Stimulated activated CD8-positive, alpha-beta memory T cell treated with anti-CD3 and anti-CD28 coated beads, Interleukin-15, amount 100 ng/mL, for 1 hour (primary cell): Measurements from ENCODE around the gene ARID2.

Experiments used
- DNase-seq: peaks from one replicate; pipeline ENCODE4 v3.0.0-alpha.2; 2020; ENCODE audit warnings: low read depth

The ARID2 gene

DNA sequence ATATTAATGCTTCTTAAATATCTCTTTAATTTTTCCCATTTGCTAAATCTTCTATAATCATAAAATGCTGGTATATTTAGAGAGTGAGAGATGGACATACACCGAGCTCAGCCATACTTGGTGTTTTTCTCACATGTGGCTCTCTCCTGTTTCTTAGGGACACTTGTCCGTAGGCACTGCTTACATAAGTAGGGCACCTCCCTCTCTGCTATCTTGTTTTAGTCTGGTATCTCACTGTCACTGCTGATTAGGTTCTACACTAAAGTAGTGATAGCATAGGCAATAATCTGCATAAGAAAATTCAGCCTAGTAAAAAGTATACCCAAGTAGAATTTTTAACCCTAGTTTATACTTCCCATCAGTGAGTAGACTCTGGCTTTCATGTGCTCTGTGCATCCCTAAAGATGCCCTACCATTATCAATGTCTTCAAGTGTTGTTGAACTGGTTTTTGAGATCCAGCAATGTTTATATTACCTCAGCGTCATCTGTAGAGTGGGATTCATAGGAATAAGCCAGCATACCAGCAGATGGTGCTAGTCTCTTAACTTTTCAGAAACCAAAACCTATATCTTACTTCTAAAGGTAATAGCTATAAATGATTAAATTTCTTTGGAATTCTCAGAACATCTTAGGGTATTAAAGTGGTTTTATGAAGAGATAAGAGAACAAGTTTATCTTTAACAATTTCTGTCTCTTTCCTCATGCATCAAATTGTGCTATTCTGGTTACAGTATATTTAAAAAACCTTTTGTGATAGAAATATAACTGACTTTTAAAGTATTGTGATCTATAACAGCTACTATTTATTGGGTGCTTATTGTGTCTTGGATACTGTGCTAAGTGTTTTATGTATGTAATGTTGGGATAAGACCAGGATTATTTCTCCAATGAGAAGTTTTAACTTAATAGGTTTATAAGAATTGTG, 32.9 kb downstream of the ARID2 start:
- DNase-seq, result no peak

DNA sequence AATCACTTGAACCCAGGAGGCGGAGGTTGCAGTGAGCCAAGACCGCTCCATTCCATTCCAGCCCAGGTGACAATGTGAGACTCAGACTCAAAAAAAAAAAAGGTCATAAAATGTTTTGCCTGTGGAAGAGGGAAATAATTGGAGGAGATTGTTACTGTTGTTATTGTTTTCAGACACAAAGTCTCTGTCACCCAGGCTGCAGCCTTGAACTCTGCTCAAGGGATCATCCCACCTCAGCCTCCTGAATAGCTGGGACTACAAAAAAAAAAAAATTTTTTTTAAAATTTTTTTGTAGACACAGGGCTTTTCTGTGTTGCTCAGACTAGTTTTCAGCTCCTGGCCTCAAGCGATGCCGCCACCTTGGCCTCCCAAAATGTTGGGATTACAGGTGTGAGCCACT, 33.9 kb downstream of the ARID2 start:
- DNase-seq, result no peak

DNA sequence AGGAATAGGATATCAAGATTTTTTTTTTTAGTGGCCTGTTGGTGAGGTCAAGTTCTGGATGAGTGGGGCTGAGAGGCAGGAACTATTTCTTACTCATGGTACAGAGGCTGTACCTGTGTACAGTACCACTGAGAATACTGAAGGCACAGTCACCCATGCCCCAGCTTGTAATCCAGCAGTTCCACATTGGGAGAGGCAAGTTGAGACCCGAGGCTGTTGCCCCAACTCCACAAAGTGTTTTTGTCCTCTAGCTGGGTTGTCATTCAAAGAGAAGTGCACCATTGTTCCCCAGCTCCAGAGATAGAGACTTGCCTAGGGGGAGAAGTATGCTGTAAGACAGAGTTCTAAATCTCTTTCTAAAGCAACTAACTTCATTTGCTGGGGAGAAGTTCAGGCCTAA, 38.7 kb downstream of the ARID2 start:
- DNase-seq, result no peak

DNA sequence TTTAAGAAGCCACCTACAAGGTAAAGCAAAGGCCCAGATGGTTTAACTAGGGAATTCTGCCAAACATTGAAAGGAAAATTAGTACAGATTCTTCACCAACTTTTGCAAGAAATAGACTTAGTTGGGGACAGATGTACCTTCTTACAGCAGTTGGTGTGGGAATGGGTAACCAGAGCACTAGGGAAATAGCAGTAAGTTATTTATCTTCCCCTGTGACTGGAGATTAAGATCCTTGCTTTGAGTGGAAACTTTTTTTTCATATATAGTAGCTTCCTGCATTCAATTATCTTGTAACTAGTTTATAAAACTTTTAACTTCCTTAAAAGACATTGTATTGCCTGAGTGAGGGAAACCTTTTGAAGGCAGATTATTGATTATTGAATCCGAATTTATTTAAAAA, 44.2 kb downstream of the ARID2 start:
- DNase-seq, result no peak

DNA sequence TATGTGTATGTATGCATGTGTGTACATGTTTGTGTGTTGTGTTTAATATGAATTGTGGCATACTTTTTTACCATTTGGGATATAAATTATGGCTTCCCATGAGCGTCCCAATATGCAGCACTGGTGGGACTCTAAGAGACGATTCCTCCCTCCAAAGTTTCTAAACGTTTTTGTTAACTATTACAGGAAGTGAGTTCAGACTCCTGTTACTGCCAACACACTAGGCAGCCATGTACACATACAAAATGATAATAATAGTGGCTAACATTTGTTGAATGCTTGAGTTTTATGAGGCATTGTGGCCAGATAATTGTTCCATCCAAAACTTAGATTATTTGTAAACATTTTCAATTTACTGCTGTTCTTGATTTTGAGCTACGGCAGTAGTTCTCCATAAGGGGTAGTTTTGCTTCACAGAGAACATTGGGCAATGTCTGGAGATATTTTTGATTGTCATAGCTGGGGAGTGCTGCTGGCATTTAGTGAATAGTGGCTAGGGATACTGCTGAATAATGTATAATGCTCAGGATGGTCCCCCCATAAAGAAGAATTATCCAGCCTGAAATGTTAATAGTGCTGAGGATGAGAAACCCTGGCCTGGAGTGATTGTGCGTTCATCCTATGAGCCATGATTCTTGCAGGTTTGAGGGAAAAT, 45.1 kb downstream of the ARID2 start:
- DNase-seq, result no peak

DNA sequence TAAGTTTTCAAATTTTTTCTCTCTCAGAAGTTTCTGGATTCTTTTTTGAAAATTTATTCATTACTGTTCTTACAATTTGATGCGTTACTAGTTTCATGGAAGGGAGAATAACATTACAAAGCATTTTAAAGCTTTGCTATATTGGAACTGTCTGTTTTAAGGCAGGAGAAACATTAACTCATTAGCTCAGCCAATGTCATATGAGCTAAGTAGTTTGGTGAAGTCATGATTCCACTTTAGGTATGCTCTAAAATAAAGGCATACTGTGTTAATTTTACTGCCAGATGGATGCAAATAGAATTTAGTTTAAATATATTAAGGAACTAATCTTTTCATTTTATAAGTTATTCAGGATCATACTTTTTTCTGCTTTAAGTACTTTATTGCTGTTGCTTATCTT, 46.0 kb downstream of the ARID2 start:
- DNase-seq, result no peak

DNA sequence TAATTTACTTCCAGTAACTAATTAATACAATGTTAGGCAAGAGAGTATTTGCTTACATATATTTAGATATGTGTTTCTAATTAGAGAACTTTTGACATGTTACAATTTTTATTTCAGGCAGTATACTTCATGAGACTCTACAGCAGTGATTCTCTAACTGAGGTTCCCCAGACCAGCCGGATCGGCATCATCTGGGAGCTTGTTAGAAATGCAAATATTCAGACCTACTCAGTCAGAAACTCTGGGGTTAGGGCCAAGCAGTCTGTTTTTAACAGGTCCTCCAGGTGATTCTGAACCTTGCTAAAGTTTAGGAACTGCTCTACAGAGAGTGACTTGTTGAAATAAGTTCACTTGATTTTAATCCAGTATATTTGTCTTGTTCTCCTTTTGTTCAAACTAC, 46.5 kb downstream of the ARID2 start:
- DNase-seq, result no peak

DNA sequence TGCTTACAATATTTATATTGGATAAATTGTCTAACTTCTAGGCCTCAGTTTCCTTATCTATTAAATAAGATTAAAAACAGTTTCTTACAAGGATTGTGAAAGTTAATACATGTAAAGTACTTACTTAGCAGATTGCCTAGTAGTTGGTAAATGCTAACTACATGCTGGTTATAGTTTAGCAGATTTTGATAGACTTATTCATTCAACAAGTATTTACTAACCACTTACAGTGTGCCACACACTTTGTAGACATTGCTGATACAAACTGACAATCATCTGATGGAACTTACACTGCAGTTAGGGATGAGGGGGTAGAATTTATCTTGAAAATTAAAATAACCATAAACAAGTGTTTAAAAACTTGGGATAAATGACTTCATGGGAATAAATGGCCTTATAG, 50.4 kb downstream of the ARID2 start:
- no peak for DNase-seq

DNA sequence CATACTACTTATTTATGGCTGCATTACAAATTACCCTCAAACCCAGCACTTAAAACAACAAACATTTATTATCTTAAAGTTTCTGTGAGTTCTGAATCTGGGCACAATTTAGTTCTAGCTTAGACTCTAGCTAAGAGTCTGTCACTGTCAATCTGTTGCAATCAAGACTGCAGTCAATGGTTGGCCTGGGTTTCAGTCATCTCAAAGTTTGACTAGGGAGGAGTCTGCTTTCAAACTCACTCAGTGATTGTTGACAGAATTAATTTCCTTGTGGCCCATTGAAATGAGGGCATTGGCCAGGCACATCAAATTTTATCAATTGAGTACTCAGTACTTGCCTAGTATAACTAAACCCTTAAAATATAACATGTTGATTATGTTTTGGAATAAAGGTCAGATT, 51.6 kb downstream of the ARID2 start:
- DNase-seq, result no peak

DNA sequence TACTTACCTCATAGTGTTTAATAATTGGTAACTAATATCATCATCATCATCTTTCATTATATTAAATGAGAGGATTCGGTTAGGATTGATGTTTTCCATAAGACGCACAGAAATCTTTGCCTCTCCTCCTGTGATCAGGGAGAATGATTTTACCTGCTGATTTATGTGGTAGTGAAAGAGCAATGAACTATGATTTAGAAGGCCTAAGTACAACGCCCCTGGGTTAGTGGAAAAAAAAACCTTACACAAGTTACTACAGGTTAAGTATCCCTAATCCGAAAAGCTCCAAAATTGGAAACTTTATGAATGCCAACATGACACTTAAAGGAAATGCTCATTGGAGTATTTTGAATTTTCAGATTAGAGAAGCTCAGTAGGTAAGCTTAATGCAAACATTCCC, 55.8 kb downstream of the ARID2 start:
- DNase-seq, result no peak

DNA sequence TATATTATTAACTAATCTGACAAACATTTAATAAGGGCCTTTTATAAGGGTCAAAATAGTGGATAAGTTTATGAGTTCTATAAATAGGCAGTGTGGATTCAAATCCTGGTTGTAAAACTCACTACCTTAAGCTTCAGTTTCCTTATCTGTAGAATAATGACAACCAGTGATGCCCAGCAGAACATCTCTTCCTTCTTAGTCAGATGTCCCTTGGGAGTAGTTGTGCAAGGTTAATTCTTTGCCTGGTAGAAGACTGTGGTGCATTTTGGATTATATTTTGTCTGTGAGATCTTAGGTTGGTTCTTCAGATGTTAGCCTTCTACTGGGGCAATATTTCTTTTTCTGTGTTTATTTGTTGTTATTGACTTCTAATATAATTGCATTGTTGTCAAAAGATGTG, 59.5 kb downstream of the ARID2 start:
- DNase-seq, result no peak

DNA sequence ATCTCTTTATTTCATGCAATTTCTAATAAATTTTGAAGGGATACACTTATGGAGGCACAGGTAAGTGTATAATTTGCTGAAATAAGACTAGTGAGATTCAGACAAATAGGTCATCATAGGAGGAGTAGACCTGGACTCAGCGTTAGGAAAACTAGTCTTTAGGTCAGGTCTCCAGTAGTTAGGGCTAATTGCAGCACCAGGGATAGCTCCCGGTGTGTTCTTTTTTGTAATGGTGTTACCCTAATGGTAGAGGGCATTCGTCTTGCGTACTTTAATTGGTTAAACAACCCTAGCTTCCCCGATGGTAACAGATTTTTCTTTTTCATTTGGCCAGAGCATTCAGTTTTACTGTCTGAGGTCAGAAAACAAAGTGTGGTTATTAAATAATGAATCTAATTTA, 64.9 kb downstream of the ARID2 start:
- no peak for DNase-seq

DNA sequence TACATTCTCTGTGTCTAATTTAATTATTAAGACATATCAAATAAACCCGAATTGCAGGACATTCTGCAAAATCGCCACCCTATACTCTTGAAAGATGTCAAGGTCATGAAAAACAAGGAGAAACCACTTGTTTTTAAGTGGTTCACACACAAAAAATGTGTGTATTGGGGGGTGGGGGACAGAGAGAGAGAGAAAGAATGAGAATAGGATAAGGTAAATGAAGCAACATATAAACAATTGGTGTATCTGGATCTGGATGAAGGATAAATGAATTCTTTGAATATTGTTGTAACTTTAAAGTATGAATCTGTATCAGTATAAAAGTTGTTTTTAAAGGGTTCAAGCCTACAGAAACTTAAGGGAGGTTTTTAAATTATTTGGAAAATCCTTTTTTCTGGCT, 72.1 kb downstream of the ARID2 start:
- DNase-seq, result no peak

DNA sequence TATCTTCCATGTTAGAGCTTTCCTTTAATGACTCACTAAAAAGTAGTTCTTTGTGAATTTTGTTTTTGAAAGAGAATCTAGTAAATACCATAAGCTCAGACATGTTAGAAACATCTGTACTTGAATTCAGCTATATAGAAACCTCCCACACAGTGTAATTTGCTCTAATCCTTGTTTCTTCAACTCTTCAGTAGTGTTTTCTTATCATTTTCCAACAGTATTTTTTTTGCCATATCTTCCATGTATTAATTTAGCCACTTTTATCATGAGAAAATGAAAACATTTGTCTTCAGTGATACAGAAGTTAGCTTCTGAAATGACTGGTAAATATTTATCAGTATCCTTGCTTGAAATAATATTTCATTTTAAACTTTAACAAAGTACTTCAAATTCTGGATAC, 73.6 kb downstream of the ARID2 start:
- DNase-seq, result no peak

DNA sequence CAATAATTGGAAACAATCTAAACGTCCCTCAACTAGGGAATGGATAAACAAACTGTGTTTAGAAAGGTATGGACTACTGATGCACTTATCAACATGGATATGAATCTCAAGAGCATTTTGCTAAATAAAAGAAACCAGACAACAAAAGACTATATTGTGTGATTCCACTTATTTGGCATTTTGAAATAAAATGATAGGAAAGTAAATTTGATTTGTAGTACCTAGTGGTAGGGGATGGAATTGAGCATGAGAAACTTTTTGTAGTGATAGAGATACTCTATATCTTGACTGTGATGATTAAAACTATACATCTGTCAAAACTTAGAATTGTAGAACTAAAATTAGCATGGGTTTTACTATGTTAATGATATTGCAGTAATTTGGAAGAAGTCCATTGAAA, 87.1 kb downstream of the ARID2 start:
- DNase-seq, result no peak

DNA sequence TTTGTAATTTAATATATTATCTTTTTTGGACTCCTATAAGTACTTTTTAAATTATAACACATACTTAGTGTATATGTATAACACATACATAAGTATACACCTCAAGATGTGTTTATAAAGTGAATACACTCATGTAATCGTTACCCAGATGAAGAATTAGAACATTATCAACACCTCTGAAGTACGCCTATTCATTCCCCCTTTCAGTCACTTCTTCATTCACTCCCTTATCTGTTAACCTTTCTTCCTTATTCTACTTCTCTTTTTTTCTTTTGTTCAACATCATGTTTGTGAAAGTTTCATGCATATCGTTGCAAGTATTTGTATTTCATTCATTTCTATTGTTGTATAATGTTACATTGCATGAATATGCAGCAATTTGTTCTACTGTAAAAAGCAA, 98.5 kb downstream of the ARID2 start:
- DNase-seq, result no peak

DNA sequence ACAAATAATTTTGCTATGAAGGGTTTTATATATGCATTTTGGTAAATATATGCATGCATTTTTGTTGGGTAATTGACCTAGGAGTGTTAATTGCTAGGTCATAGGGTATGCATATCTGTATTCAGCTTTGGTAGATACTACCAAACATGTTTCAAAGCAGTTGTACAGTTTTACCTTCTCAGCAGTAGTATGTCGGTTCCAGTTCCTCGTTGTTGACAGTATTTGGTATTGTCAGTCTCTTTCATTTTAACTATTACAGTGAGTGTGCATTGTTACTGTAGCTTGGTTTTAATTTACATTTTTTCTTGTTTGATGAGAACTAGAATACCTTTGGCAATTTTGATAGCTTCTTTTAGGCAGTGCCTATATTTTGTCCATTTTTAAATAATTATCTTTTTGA, 98.9 kb downstream of the ARID2 start:
- DNase-seq, result no peak

DNA sequence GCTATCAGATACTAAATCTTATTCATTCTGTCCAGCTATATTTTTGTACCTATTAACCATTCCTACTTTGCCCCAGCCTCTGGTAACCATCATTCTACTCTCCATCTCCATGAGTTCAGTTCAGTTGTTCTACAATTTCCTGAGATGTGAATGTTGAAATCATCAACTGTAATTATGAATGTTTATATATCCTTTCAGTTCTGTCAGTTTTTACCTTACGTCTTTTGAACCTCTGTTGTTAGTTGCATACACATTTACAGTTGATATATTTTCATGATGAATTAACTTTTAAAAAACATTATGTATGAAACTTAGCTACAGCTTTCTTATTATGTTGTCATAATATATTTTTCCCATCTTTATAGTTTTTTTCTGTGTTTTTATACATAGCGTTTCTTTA, 102.1 kb downstream of the ARID2 start:
- DNase-seq, result no peak

DNA sequence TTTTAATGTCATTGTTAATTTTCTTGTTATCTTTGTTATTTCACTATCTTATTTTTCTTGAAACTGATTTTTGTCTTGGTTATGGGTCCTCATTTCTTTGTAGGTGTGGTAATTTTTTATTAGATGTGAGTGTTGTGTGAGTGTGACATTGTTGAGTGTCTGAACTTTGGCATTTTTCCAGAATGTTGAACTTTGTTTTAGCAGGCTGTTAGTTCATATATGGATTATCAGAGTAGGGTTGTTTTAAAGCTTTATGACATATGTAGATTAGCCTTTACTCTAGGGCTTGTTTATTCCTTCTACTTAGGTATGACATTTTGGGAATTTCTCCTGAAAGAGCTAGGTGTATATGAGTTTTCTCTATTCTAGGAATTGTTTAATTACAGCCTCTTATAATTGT, 103.9 kb downstream of the ARID2 start:
- DNase-seq, result no peak

DNA sequence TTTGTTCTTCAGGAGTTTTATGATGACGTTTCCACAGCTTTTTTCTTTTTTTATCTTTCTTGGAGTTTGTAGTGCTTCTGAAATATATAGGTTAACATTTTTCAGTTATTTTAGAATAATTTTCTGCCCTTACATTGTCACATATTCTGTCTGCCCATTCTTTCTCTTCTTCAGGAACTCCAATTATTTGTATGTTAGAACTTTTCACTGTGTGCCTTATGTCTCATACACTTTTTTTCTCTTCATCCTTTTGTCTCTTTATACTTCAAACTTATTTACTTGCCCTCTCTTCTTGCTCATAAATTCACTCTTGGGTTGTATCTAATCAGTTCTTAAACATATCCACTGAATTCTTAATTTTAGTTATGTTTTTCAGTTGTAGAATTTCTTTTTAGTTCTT, 105.3 kb downstream of the ARID2 start:
- DNase-seq, result no peak

DNA sequence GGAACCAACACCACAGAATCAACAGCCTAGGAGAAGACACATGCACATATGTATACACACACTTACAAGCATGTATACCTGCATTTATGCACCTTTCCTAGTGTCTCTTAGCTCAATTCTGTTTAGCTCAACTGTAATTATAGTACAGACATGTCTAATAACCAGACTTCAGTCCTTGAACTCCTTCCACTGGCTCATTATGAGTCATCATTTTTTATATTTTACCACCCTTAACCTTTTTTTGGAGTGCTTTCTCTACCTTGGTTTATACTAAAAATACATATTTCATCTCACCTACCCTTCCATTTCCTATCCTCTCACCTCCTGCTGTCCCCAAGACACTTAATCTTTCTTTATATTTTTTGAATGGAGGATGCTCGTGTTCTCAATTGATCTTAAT, 110.4 kb downstream of the ARID2 start:
- DNase-seq, result no peak

DNA sequence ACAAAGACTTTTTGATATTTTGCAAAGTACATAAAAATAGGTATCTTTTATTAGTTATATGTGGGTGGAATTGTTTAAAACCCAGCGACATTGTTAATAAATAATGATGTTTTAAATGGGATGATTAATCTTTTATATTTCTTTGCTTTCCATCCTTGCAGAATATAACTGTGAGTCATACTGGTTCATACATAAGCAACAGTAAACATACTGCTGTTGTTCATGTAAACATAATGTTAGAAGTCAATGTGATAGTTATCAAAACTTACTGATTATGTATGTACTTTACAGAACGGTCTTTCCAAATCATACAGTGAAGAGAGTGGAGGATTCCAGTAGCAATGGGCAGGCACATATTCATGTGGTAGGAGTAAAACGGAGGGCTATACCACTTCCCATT, 119.8 kb downstream of the ARID2 start:
- no peak for DNase-seq

DNA sequence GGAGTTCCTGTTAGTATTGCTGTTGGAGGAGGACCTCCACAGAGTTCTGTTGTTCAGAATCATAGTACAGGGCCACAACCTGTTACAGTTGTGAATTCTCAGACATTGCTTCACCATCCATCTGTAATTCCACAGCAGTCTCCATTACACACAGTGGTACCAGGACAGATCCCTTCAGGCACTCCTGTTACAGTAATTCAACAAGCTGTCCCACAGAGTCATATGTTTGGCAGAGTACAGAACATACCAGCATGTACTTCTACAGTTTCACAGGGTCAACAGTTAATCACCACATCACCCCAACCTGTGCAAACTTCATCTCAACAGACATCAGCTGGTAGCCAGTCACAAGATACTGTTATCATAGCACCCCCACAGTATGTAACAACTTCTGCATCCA, 120.8 kb downstream of the ARID2 start:
- DNase-seq, result no peak

DNA sequence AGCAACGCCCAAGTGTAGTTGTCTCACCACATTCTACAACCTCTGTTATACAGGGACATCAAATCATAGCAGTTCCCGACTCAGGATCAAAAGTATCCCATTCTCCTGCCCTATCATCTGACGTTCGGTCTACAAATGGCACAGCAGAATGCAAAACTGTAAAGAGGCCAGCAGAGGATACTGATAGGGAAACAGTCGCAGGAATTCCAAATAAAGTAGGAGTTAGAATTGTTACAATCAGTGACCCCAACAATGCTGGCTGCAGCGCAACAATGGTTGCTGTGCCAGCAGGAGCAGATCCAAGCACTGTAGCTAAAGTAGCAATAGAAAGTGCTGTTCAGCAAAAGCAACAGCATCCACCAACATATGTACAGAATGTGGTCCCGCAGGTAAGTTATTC, 123.0 kb downstream of the ARID2 start:
- no peak for DNase-seq
